Right lung (tissue), 5 donors: ENCODE results near the gene THSD4. TPM values are rescaled to one million over a fixed set of nuclear protein-coding genes. Genes with fewer than 3 reads are reported as not detected.
"Not testable (repeated sequence)": the region's sequence is repeated elsewhere in the genome, so short reads cannot be mapped to it uniquely, and the experiment has no call there.

ENCODE experiments used
- DNase-seq, 2 donors: peaks; one replicate each; pipeline ENCODE4 v3.0.0-alpha.2; 2013
- polyA plus RNA-seq, 5 donors: library from polyadenylated mRNA; unstranded; fragments of 120-200 nt; gene quantifications; one replicate each; pipeline versions ENCODE4 v1.2.1 to v1.2.3, GENCODE V29; 2013; ENCODE audit warnings: inconsistent platforms in 1 of 5, low replicate concordance in 1 of 5; ENCODE audit not compliant: insufficient read length in 5 of 5, insufficient read depth in 1 of 5

THSD4 gene
- polyA plus RNA-seq, 5 donors, result 14.0 to 27.2 (median 17.1) TPM

- no peak for DNase-seq
Measured at GRCh38 chr15:71291723-71292122, 176.5 kb downstream of the THSD4 start.

- DNase-seq, result no peak
Measured at GRCh38 chr15:71293723-71294122, 178.5 kb downstream of the THSD4 start.

GRCh38 chr15:71294251-71294910 lies 179.1 kb downstream of the THSD4 start:
- DNase-seq, result no peak

DNA sequence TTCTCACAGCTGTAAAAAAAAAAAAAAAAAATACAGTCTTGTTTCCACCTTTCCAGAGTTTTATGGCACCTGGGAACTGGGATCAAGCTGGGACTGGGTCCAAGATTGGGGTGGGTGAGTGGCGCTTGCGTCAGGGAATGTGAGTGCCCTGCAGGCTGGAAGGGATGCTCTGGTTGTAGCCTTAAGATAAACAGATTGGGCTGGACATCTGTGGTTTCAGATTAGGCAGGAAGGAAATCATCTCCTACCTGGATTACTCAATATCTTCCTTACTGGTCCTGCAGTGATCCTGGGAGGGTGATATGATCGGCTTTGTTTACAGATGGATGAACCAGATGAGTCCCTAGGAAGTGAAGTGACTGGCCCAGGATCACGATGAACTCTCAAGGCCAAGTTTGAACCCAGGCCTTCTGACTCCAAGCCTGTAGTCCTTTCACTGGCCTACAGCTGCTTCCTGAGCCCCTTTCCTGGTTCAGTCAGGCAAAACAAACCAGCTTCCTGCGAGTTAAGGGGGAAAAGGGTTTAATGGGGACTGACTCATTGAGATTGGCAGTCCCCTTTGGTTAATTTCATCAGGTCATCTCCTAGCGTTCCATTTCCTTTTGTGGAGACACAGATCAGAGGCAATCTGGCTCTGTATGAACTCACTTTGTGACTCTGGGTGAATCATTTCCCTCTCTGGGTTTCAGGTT lies 179.8 kb downstream of the THSD4 start:
- DNase-seq, result no peak

DNA sequence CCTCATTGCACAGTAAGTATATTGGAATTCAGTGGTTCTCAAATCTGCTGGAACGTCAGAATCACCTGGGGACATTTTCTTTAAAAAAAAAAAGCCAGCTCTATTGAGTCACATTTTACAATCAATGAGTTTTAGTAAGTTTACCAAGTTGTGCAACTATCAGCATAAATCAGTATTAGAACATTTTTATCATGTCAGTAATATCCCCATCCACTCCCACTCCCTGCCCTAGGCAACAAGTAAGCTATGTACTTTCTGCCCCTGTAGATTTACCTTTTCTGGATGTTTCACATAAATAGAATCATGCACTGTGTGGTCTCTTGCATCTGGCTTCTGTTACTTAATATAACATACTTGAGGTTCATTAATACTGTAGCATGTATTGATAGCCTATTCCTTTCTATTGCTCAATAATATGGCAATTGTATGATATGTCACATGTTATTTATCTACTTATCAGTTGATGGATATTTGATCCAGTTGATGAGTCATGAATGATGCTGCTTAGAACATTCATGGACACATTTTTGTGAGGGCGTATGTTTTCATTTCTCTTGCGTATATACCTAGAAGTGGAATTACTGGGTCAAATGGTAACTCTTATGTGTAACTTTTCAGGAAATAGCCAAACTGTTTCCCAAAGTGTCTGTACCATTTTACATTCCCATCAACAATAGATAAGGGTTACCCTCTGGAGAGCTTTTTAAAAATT lies 180.5 kb downstream of the THSD4 start:
- DNase-seq, result no peak

- no peak for DNase-seq
Measured at GRCh38 chr15:71296315-71296679, 181.0 kb downstream of the THSD4 start.

DNA sequence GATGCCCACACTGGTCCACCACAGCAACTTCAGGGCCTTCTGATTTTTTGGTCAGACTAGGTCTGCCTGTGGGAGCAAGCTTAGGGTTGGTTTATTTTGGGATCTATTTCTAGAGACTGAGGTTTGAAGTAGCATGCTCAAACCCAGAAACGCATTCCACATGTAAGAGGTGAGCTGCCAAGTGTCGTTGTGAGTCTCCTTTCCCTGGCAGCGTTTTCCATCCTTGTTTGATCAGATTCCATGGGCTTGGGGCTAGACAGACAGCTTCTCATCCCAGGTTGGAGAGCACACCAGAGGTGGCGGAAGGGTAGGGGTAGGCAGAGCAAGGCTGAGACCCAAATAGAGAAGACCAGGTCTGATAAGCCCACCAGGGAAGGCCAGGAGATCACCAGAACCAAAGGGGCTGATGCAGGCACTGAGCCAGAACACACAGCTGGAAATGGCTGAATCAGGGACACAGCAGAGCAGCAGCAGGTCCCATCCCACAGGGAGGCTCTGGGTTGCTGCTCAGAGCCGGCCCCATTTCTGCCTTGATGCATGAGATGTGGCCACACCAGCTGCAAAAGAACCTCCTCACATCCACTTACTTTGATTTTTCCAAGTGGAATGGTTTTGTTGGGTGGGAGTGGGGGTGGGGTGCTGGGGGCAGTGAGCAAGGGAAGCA lies 186.8 kb downstream of the THSD4 start:
- DNase-seq, result no peak

DNA sequence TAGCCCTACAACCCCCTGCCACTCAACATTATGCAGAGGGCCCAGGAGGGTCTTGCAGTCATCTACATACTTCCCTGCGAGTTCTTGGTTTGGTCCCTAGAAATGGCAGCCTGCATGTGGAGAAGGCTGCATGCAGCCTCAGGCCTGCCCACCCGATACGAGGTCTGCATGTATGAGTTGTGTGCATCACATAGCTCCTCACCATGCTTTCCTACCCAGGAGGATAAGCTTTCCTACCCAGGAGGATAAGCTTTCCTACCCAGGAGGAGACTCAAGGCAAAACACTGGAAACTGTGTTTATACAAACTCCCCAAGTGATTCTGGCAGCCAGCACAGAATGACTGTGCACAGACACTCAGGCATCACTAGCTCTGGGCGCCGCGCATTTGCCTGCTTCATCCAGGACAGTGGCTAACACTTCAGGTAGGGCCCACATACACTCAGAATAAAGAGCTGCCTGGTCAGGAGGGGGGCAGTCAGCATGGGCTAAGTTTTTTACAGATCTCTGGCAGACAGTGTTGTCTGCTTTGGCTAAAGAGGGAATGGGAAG lies 187.7 kb downstream of the THSD4 start:
- no peak for DNase-seq

DNA sequence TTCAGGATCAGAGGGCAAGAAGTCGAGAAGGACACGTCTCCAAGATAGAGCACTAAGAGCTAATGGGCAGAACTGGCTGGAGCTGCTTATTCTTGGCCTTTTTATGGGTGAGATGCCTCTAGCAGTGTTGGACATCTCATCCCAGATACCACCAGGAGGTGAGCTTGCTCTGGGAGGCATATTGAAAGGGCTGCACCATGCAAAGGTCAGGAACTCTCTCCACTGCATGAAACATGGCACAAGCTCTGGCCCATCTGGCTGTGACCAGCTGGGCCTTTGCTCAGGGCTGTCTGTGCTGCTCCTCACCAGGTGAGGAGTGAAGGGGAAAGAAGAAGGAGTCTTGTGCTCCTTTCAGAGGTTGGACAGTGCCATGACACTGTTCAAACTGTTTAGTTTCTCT lies 188.7 kb downstream of the THSD4 start:
- DNase-seq, result no peak

- DNase-seq, result no peak
Measured at GRCh38 chr15:71304681-71305080, 189.4 kb downstream of the THSD4 start.

DNA sequence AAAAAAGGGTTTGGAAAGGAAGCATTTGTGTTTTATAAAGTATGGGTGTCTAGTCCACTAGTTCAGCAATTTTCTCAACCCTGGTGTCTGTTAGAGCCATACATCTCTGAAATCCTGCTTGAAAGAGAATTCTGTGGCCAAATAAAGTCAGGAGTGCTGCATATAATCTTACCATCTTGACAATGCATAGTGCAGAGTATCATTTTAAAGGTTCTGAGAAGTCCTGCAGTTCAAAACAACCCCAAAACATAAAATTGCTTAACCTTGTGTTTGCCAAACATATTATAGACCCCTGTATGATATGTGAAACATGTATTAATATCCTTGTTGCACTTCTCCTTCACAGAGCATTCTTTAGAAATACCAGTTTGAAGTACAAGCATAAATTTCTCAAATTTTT lies 191.3 kb downstream of the THSD4 start:
- DNase-seq, result no peak

- DNase-seq, result no peak
Measured at GRCh38 chr15:71312194-71312708, 197.0 kb downstream of the THSD4 start.

DNA sequence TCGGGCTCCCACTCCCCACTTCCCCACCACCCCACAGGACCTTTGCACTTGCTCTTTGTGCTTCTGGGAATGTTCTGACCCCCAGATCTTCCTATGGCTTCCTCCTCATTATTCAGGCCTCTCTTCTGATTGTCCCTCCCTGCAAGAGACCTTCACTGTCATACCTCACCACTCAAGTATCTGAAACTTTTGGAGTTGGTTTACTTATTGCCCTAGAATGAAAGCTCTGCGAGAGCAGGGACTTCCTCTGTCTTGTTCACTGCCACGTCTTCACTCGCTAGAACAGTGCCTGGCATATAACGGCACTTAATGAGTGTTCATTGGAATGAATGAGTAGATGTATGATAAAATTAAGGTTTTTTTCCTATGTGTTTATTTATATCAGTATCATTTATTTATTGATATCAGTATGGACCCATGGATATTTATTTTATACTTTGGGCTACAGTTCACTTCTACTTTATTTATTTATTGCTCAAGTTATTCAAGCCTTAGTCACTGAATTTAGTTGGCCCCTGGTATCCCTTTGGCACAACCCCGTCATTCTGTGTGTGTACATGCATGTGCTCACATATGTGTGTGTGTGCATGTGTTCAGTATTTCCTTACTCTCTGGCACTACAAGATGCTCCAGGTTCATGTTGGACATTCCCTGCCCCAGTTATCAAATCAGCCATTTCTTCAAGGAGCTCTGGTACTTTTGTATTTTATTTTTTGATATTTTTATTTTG lies 197.6 kb downstream of the THSD4 start:
- no peak for DNase-seq

- no peak for DNase-seq
Measured at GRCh38 chr15:71313806-71314205, 198.5 kb downstream of the THSD4 start.

DNA sequence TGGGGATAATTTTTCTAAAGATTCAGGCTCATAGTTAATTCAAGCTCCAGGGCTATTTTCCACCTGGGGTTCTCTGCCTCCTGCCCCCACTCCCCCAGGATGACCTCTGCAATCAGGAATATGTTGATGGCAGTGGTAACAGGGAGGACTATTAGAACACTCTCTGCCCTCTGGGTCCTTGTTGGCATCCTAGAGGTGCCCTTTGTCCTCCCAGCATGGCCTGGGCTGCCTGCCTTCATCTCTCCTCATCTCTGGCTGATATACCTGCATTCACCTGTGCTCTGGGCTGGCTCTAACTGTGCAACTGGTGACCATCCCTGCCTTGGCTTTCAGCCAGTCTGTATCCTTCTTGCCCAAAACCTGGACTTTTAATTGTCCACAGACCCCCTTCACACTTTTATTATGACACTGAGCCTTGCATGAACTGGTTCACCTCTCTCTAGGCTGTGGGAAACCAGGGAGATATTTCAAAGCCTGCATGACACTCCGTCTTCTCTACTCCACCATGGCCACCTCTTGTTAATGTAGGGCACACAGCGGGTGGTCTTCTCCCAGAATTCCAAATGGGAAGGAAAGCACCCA lies 199.8 kb downstream of the THSD4 start:
- DNase-seq, result no peak

DNA sequence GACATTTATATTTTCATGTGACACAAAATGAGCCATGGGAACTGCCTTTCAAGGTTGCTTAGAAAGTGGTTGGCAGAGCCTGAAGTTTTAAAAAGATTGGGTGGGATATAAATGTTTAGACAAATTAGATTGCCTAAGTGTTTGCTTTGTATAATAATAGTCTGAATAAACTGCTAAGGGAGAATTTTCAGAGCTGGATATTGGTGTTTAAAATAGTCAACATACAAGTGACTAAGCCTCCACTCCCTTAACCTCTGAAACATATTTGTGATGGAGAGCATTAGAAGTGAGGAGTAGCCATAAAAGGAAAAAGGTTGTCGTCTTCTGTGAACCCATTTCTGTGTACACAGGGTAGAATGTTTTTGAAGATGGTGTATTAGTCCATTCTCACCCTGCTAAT lies 201.6 kb downstream of the THSD4 start:
- no peak for DNase-seq

DNA sequence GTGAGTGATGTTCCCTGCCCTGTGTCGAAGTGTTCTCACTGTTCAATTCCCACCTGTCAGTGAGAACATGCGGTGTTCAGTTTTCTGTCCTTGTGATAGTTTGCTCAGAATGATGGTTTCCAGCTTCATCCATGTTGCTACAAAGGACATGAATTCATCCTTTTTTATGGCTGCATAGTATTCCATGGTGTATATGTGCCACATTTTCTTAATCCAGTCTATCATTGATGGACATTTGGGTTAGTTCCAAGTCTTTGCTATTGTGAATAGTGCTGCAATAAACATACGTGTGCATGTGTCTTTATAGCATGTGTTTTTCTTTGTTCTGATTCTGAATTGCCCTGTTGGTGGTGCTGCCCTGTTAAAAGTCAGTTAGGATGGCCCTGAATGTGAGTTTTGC lies 204.2 kb downstream of the THSD4 start:
- not testable (repeated sequence) for DNase-seq

DNA sequence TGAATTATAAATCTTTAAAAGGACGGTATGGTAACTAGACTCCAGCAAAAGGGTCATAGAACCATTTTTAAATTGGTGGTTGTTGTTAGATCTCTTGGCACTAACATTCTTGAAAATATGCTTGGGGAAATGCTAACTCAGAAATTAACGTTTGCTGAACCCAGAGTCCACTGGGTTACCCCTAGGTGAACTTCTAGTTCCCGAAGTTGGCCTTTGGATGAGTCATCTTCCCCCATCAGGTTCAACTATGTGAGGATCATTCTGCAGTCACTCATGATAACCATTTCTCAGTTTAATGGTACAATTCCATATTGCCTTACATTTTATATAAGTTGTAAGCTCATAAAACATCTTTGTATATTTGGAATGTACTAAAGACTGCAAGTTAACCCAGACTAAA lies 204.7 kb downstream of the THSD4 start:
- no peak for DNase-seq

DNA sequence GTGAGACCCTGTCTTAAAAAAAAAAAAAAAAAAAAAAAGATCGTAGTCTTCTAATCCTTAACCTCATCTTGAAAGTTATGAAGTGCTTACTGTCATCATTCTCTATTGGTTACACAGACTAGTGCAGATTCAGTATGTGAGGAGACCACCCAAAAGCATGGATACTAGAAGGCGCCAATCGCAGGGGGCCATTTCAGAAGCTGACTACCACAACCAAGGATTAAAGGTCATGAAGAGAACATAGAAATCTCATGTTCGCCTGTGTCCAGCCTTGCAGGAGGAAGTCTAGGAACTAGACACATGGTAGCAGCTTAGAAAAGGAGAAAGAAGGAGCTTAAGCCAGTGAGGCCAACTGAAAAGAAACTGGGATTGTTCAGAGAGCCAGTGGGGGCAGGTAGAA lies 207.8 kb downstream of the THSD4 start:
- no peak for DNase-seq

GRCh38 chr15:71323584-71323983 lies 208.3 kb downstream of the THSD4 start:
- DNase-seq, result no peak

DNA sequence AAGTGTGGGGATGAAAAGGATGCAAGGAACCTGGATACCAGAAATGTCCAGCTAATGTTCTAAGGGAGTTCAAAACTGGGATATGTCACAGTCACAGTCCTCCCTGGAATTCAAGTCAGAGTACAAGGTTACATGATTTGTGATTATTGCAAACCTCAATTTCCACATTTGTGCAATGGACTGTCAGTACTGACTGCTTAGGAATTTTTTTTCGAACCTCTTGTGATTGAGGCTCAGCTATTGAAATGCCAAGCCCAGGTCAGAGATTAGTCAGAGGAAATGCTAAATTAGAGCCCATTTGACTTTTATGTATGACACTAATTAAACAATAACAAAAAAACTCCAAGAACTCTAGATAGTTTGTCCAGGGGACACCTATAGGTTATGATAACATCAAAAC lies 210.2 kb downstream of the THSD4 start:
- DNase-seq, result no peak
